Stomach (tissue), 9 donors: ENCODE data around the gene ZCCHC14. TPM values are rescaled to one million over a fixed set of nuclear protein-coding genes. Genes with fewer than 3 reads are reported as not detected.
"Not testable (repeated sequence)": the region's sequence is repeated elsewhere in the genome, so short reads cannot be mapped to it uniquely, and the experiment has no call there.

Experiments
- DNase-seq, 2 donors: peaks; one replicate each; pipeline versions ENCODE4 v3.0.0 to v3.0.0-alpha.2; 2013 to 2019
- H3K27ac ChIP-seq, 5 donors: fragments of 200-600 bp in 4 of 5; sonication (generic) in 4 of 5; one replicate each; pipeline ENCODE4 v1.5.1; 2013 to 2019; ENCODE audit warnings: mild to moderate bottlenecking in 1 of 5, moderate library complexity in 1 of 5
- H3K27me3 ChIP-seq, 3 donors: fragments of 200-600 bp; sonication (generic); one replicate each; pipeline ENCODE4 v1.5.1; 2017 to 2019; ENCODE audit warnings: mixed run types in 1 of 3
- H3K36me3 ChIP-seq, 4 donors: fragments of 200-600 bp; sonication (generic); 1 replicate in 3 of 4; 2 replicates in 1 of 4; pipeline ENCODE4 v1.5.1; 2016 to 2019
- H3K4me1 ChIP-seq, 4 donors: fragments of 200-600 bp; sonication (generic); one replicate each; pipeline ENCODE4 v1.5.1; 2016 to 2019
- H3K4me3 ChIP-seq, 4 donors: fragments of 200-600 bp; sonication (generic) in 3 of 4; one replicate each; pipeline ENCODE4 v1.5.1; 2016 to 2019; ENCODE audit warnings: mild to moderate bottlenecking in 1 of 4
- H3K9me3 ChIP-seq, 4 donors: fragments of 200-600 bp; sonication (generic); one replicate each; pipeline ENCODE4 v1.5.1; 2016 to 2019
- CTCF ChIP-seq, 7 experiments: fragments of 450-650 bp in 4 of 7; fragments of 200-600 bp in 3 of 7; sonication (generic) in 3 of 7; IDR thresholded peaks; one replicate each; pipeline ENCODE4 v1.5.1; 2016 to 2019; ENCODE audit warnings: antibody characterized with exemption in 7 of 7, control low read depth in 2 of 7, mild to moderate bottlenecking in 1 of 7
- EP300 ChIP-seq: sonication (generic); formaldehyde crosslinking; IDR thresholded peaks from one replicate; pipeline ENCODE4 v1.6.1; 2017; ENCODE audit warnings: antibody characterized with exemption
- POLR2A ChIP-seq, 4 donors: fragments of 450-650 bp; IDR thresholded peaks; one replicate each; pipeline ENCODE4 v1.6.1; 2016; ENCODE audit warnings: antibody characterized with exemption in 4 of 4, control low read depth in 2 of 4, mild to moderate bottlenecking in 1 of 4, moderate library complexity in 1 of 4
- POLR2AphosphoS5 ChIP-seq, 3 donors: sonication (generic); formaldehyde crosslinking; IDR thresholded peaks; one replicate each; pipeline ENCODE4 v1.6.1; 2016; ENCODE audit warnings: antibody characterized with exemption in 3 of 3
- WGBS, 5 donors: extraction: QIAGEN DNeasy Blood & Tissue Kit in 3 of 5; methylation state at CpG; one replicate each; pipeline versions ENCODE4 v1.1.5 to v1.1.7; 2013 to 2018; 5-methylcytosine and 5-hydroxymethylcytosine counted together
- intact Hi-C: fragments of 100-400 bp; cut with DNase I; formaldehyde crosslinking; loops from one replicate; pipeline ENCODE4 v1.15.1; 2023; ENCODE audit warnings: low total_unique reads
- polyA plus RNA-seq, 3 donors: library from polyadenylated mRNA; stranded (reverse); fragments of 200-250 nt; gene quantifications; one replicate each; pipeline ENCODE4 v1.2.3, GENCODE V29; 2013
- total RNA-seq, 5 donors: library from RNA; depleted of rRNA; stranded (reverse); fragments of >200 nt; gene quantifications; one replicate each; pipeline versions ENCODE4 v1.1.0 to v1.2.3, GENCODE V29; 2014 to 2016
- donor health status: healthy with polysubstance abuse.
- donor health status: Bipolar disorder and iron deficiency.
- donor health status: healthy.

The ZCCHC14 gene
- total and polyA plus RNA-seq, 8 donors: 5.4 to 25.9 (median 16.7) TPM

DNA sequence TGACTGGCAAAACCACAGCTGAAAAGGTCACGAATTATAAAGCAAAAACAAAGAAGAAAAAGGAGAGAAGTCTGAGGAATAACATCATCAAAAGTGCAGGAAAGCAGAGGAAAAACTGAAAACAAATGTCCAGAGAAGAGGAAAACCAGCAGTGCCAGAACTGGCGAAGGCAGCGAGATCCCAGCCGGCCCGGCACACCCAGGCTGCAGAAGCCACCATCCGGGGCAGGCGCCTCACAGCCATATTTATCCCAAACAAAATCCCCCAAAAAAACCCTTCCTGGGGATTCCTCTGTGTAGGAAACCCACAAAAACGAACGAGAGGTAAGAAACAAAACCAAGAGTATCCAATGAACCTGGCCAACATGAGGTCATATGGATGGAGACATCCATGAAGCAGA, 10.6 kb downstream of the ZCCHC14 start:
- intact Hi-C loops: no loop called here
- Histone ChIP-seq H3K27me3 (no peaks in the 10 kb centered on the region), H3K9me3 (no peaks in the 10 kb centered on the region), H3K36me3 (peaks cover 0 to 5% (median 0%) of the 10 kb centered on the region in 4 donors), H3K4me1 (peaks cover 23 to 68% (median 46%) of the 10 kb centered on the region in 4 donors), H3K27ac (peak overlapping the region in 2 of 5 donors; percentile 14 to 30), H3K4me3 (no peak overlapping the region)
- TF ChIP-seq POLR2A (IDR thresholded peaks at IDR 0.05) (no peak), CTCF (IDR thresholded peaks at IDR 0.05) (no peak), EP300 (no peak), POLR2AphosphoS5 (IDR thresholded peaks at IDR 0.05) (no peak)
- WGBS, 5 donors: 85 to 96% (median 95%) methylated on average over 9 of the region's 9 CpGs
- no peak for DNase-seq

DNA sequence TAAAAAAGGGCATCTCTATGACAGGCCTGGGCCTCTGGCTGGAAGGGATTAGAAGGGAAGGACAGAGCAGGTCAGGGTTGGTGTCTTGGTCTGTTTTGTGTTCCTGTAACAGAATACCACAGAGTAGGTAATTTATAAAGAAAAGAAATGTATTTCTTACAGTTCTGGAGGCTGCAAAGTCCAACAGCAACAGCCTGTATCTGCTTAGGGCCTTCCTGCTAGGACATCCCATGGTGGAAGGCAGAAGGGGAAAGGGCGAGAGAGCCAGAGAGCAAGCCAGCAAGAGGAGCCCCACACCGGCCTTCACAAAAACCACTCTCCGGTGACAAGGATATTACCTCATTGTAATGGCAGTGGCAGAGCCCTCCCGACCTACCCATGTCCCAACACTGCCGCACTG, 11.1 kb downstream of the ZCCHC14 start:
- DNase-seq, H3K4me3 ChIP-seq, intact Hi-C loops, H3K27me3 ChIP-seq, H3K9me3 ChIP-seq, H3K36me3 ChIP-seq: not testable (repeated sequence)
- WGBS, 5 donors: 90 to 100% (median 99%) methylated on average over 3 to 5 of the region's 5 CpGs
- peaks cover 18 to 66% (median 43%) of the 10 kb centered on the region in 4 donors for H3K4me1 ChIP-seq
- peak overlapping the region in 2 of 5 donors; percentile 14 to 30 for H3K27ac ChIP-seq

DNA sequence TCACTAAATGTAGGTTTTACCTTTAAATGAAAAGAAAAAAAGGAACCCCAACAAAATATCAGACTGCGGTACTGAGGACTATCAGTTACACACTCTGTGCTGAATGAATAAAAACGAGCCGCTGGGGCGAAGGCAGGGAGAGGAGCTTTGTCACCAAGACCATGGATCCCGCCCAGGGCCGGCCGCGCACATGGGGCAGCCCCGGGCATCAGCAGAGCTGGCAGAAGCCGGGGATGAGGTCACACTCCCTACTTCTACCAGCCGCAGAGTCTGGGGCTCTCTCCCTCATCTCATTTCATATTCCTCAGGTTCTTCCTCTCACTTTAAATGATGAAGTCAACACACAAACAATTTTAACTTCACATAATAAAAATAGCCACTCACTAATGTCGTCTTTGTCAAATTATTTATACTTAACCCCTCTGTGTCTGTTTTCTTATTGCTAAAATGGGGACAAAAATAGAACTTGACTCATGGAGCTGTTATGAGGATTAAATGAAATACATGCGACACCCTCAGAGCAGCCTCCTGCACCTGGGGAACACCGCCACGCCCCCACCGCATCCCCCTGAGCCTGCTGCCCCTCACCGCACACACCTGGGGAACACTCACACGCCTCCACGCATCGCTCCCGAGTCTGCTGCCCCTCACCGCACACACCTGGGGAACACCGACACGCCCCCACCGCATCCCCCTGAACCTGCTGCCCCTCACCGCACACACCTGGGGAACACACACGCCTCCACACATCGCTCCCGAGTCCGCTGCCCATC, 15.4 kb downstream of the ZCCHC14 start:
- H3K36me3 ChIP-seq, H3K27ac ChIP-seq, DNase-seq, H3K9me3 ChIP-seq, H3K4me3 ChIP-seq, H3K27me3 ChIP-seq, intact Hi-C loops: not testable (repeated sequence)
- peaks cover 13 to 61% (median 34%) of the 10 kb centered on the region in 4 donors for H3K4me1 ChIP-seq
- 76 to 88% (median 83%) methylated on average over 30 of the region's 30 CpGs for WGBS, 5 donors

DNA sequence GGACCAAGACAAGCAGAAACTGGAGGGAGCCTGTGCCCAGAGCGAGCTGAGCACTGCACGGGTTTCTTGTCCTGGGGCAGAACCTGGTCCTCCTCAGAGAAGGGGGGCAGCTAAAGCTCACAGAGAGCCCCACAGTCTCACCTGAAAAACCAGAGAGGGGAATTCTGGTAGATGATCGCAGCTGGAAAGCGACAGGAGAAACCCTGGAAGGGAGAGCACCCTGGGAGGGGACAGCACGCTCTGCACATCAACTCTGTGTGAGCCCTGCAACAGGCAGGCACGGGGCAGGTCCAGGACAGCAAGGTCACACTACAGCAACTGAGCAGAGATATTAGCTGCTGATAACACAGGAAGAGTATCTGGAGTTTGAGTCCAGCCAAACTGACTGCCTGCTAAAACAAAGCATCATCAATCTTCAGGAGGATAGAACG, 18.2 kb downstream of the ZCCHC14 start:
- Histone ChIP-seq H3K9me3 (no peaks in the 10 kb centered on the region), H3K27ac (no peak overlapping the region), H3K36me3 (peaks cover 0 to 4% (median under 1%) of the 10 kb centered on the region in 4 donors), H3K27me3 (no peaks in the 10 kb centered on the region), H3K4me1 (peaks cover 13 to 74% (median 50%) of the 10 kb centered on the region in 4 donors), H3K4me3 (no peak overlapping the region)
- DNase-seq: no peak
- 74 to 81% (median 78%) methylated on average over 7 of the region's 7 CpGs for WGBS, 5 donors
- intact Hi-C loops: no loop called here
- TF ChIP-seq POLR2AphosphoS5 (IDR thresholded peaks at IDR 0.05): no peak
- TF ChIP-seq EP300: no peak
- TF ChIP-seq POLR2A (IDR thresholded peaks at IDR 0.05): no peak
- no peak for TF ChIP-seq CTCF (IDR thresholded peaks at IDR 0.05)

DNA sequence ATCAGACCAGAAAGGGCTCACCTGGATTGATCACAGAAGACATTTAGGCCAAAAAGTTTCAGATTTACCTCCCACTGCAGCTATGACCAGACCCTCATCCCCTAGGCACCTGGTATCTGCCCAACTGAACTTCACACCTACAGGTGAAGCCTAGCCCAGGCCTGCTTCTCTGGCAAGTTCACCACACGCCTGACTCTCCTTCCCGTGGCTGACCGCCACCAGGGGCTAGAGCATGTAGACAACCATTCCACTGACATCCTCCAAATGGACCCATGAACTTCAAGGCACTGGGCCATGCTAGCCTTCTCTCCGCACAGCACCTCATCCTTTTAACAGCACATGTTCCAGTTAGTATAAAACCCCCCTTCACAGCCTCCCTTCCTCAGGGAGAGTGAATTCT, 18.8 kb downstream of the ZCCHC14 start:
- H3K4me3 ChIP-seq: no peak overlapping the region
- H3K27me3 ChIP-seq: no peaks in the 10 kb centered on the region
- TF ChIP-seq POLR2A (IDR thresholded peaks at IDR 0.05): no peak
- TF ChIP-seq POLR2AphosphoS5 (IDR thresholded peaks at IDR 0.05): no peak
- TF ChIP-seq EP300: no peak
- TF ChIP-seq CTCF (IDR thresholded peaks at IDR 0.05): no peak
- DNase-seq: no peak
- peaks cover 13 to 76% (median 52%) of the 10 kb centered on the region in 4 donors for H3K4me1 ChIP-seq
- intact Hi-C loops: no loop called here
- WGBS, 5 donors: 91 to 98% (median 95%) methylated on average over 4 of the region's 4 CpGs
- H3K27ac ChIP-seq: no peak overlapping the region
- H3K9me3 ChIP-seq: no peaks in the 10 kb centered on the region
- peaks cover 0 to 4% (median 0%) of the 10 kb centered on the region in 4 donors for H3K36me3 ChIP-seq
